HepG2 (cell line): ENCODE measurements around the gene HMBS. TPM values are rescaled to one million over a fixed set of nuclear protein-coding genes. Genes with fewer than 3 reads are reported as not detected.
A peak's percentile ranks its signal among the peaks of the same experiment; 100 is the strongest.

Source experiments
- ARID2 ChIP-seq: sonication (generic); formaldehyde crosslinking; IDR thresholded peaks from 2 replicates; pipeline ENCODE4 v1.8.1; 2022; ENCODE audit warnings: mild to moderate bottlenecking, missing genetic modification reagents, borderline replicate concordance
- ASH2L ChIP-seq: fragments of 300-600, 200-600 bp; sonication (generic); IDR thresholded peaks from 2 replicates; pipeline ENCODE4 v1.7.0; 2017; ENCODE audit warnings: low read depth, mild to moderate bottlenecking, moderate library complexity, mixed read lengths, low read length; ENCODE audit not compliant: insufficient read length
- CEBPB ChIP-seq: IDR thresholded peaks from 2 replicates; pipeline ENCODE4 v1.6.1; 2011; ENCODE audit warnings: low read depth, low read length, improper control_type of control experiment, borderline replicate concordance
- CEBPG ChIP-seq: IDR thresholded peaks from 2 replicates; pipeline ENCODE4 v1.6.1; 2016
- ELF1 ChIP-seq: sonication (generic); formaldehyde crosslinking; IDR thresholded peaks from 2 replicates; pipeline ENCODE4 v1.4.0; 2020; ENCODE audit warnings: missing genetic modification reagents
- EP300 ChIP-seq, 3 experiments: sonication (generic) in 1 of 3; formaldehyde crosslinking in 1 of 3; IDR thresholded peaks; 2 replicates each; pipeline versions ENCODE4 v1.5.1 to v1.6.1; 2011 to 2020; ENCODE audit warnings: low read depth in 2 of 3, low read length in 2 of 3, borderline replicate concordance in 1 of 3, improper control_type of control experiment in 1 of 3, mild to moderate bottlenecking in 1 of 3, missing genetic modification reagents in 1 of 3, moderate library complexity in 1 of 3
- ETV5 ChIP-seq: IDR thresholded peaks from 2 replicates; pipeline ENCODE4 v1.6.1; 2018; ENCODE audit warnings: missing biosample characterization, missing genetic modification reagents, inconsistent platforms, borderline replicate concordance
- KDM6A ChIP-seq: IDR thresholded peaks from 2 replicates; pipeline ENCODE4 v1.6.1; 2016; ENCODE audit warnings: low read depth
- MEIS2 ChIP-seq: sonication (generic); formaldehyde crosslinking; IDR thresholded peaks from 2 replicates; pipeline ENCODE4 v1.9.0; 2021; ENCODE audit warnings: mild to moderate bottlenecking, missing genetic modification reagents
- MTF2 ChIP-seq: sonication (generic); formaldehyde crosslinking; IDR thresholded peaks from 2 replicates; pipeline ENCODE4 v1.5.0; 2020; ENCODE audit warnings: missing genetic modification reagents, borderline replicate concordance
- NFE2L2 ChIP-seq: fragments of 150-350 bp; IDR thresholded peaks from 2 replicates; pipeline ENCODE4 v1.6.1; 2014; ENCODE audit warnings: low read length
- NFKBIZ ChIP-seq: IDR thresholded peaks from 2 replicates; pipeline ENCODE4 v1.6.1; 2018; ENCODE audit warnings: missing genetic modification reagents, missing compliant biosample characterization
- NR2C2 ChIP-seq: sonication (generic); formaldehyde crosslinking; IDR thresholded peaks from 2 replicates; pipeline ENCODE4 v1.4.0; 2020; ENCODE audit warnings: missing genetic modification reagents, mild to moderate bottlenecking, moderate library complexity, borderline replicate concordance
- RAD21 ChIP-seq: fragments of 450-650 bp; formaldehyde crosslinking; IDR thresholded peaks from 2 replicates; pipeline ENCODE4 v1.5.0; 2020; ENCODE audit warnings: mild to moderate bottlenecking
- RFX3 ChIP-seq: IDR thresholded peaks from 2 replicates; pipeline ENCODE4 v1.6.1; 2016; ENCODE audit warnings: missing biosample characterization, missing genetic modification reagents
- RFX5 ChIP-seq: IDR thresholded peaks from 2 replicates; pipeline ENCODE4 v1.6.1; 2011; ENCODE audit warnings: low read depth, low read length, improper control_type of control experiment
- SUZ12 ChIP-seq: fragments of 150-350 bp; IDR thresholded peaks from 2 replicates; pipeline ENCODE4 v1.6.1; 2014; ENCODE audit warnings: low read depth, low read length
- THAP11 ChIP-seq: IDR thresholded peaks from 2 replicates; pipeline ENCODE4 v1.6.1; 2016; ENCODE audit warnings: missing biosample characterization, missing genetic modification reagents
- ZBTB14 ChIP-seq: sonication (generic); formaldehyde crosslinking; IDR thresholded peaks from 2 replicates; pipeline ENCODE4 v1.4.0; 2020; ENCODE audit warnings: missing genetic modification reagents
- ZBTB7B ChIP-seq: sonication (generic); formaldehyde crosslinking; IDR thresholded peaks from 2 replicates; pipeline ENCODE4 v1.4.0; 2020; ENCODE audit warnings: missing genetic modification reagents
- ZNF232 ChIP-seq: sonication (generic); formaldehyde crosslinking; IDR thresholded peaks from 2 replicates; pipeline ENCODE4 v1.4.0; 2020; ENCODE audit warnings: missing genetic modification reagents, borderline replicate concordance
- ZNF33A ChIP-seq: sonication (generic); formaldehyde crosslinking; IDR thresholded peaks from 2 replicates; pipeline ENCODE4 v1.5.1; 2020; ENCODE audit warnings: missing genetic modification reagents, mild to moderate bottlenecking, moderate library complexity, borderline replicate concordance
- ZNF615 ChIP-seq: sonication (generic); formaldehyde crosslinking; IDR thresholded peaks from 2 replicates; pipeline ENCODE4 v1.5.0; 2020; ENCODE audit warnings: mild to moderate bottlenecking, missing genetic modification reagents, borderline replicate concordance
- ZNF678 ChIP-seq: sonication (generic); formaldehyde crosslinking; IDR thresholded peaks from 2 replicates; pipeline ENCODE4 v1.4.0; 2020; ENCODE audit warnings: mild to moderate bottlenecking, missing genetic modification reagents
- ZNF782 ChIP-seq: sonication (generic); formaldehyde crosslinking; IDR thresholded peaks from 2 replicates; pipeline ENCODE4 v1.4.0; 2020; ENCODE audit warnings: missing genetic modification reagents, mild to moderate bottlenecking, borderline replicate concordance
- polyA plus RNA-seq, 8 experiments: library from polyadenylated mRNA; depleted of rRNA in 3 of 8; stranded (reverse) in 7 of 8; unstranded in 1 of 8; fragments of >200 nt; fragmentation: Illumina TruSeq in 4 of 8; extraction: Trizol in 4 of 8; gene quantifications; 2 replicates each; pipeline versions ENCODE4 v1.2.1 to v1.2.3, GENCODE V29; 2011 to 2016; ENCODE audit warnings: low read depth in 4 of 8, missing spikeins in 1 of 8, mixed read lengths in 1 of 8; ENCODE audit not compliant: insufficient read depth in 1 of 8
- total RNA-seq, 5 experiments: library from RNA; depleted of rRNA; stranded (reverse); fragments of >200 nt; fragmentation: Illumina TruSeq; extraction: Trizol; gene quantifications; 2 replicates each; pipeline ENCODE4 v1.2.3, GENCODE V29; 2016; ENCODE audit warnings: low read depth in 1 of 5
- TF ChIP-seq, protein P1 (sequence below): sonication (generic); formaldehyde crosslinking; conservative IDR thresholded peaks from 2 replicates; pipeline ENCODE4 v1.8.0; 2022; ENCODE audit warnings: missing genetic modification reagents
- TF ChIP-seq, protein P2 (sequence below): sonication (generic); formaldehyde crosslinking; conservative IDR thresholded peaks from 2 replicates; pipeline ENCODE4 v1.4.0; 2020; ENCODE audit warnings: missing genetic modification reagents

Gene HMBS
- total and polyA plus RNA-seq, 2 of the 13 experiments (the other 11 are each of a cell fraction or from before 2014, with no cell fraction given), result 9.4 to 46.9 TPM

DNA sequence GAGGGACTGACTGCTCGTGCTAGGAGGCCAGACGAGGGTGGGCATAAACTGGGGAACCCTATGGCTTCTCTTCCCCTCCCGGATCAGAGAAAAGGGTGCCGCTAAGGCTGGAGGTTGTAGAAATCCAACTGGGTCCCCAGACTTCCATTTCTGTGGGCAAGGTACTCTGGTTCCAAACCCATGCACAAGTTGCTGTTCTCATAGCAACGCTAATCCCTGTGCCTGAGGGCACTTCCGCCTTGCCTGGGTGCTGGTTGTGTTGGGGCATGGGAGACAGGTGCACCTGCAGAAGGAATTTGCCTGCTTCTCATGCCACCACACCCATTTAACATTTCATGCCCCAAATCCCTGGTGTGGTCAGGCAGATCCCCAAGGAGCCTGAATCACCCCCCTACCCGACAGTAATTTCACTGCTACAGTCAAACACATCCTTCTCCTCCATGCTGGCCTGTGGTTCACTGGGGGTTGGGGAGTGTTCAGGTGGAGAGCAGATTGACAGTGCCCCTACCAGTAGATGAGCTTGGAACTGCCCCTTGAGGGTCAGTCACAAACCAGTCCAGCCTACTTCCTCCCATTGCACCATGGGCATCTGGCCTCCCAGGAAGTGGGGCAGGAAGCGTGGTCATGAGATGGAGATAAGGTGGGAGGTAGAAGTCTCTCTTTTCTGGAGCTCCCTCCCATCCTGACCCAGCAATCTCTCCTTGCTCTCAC lies 23.6 kb downstream of the HMBS start (continued):
- TF ChIP-seq ZNF232 (no peak), SUZ12 (no peak), ZNF678 (CRISPR knock-in tag) (no peak), ZBTB7B (CRISPR knock-in tag) (peak; percentile 33; the same call in 1 of the 2 replicates), RAD21 (CRISPR knock-in tag) (no peak), RFX3 (CRISPR knock-in tag) (peak; percentile 71), ELF1 (CRISPR knock-in tag) (peak; percentile 86), MTF2 (no peak), RFX5 (no peak), ZNF33A (CRISPR knock-in tag) (no peak), NFKBIZ (CRISPR knock-in tag) (0 out of 2 replicates have a peak, but pooled peaks have one; percentile 9), NFE2L2 (no peak), ZBTB14 (no peak), KDM6A (CRISPR knock-in tag) (peak; percentile 2; the same call in 1 of the 2 replicates), NR2C2 (CRISPR knock-in tag) (peak; percentile 60; the same call in 1 of the 2 replicates), ZNF782 (CRISPR knock-in tag) (no peak), ASH2L (no peak), ZNF615 (CRISPR knock-in tag) (no peak), MEIS2 (no peak), CEBPB (0 out of 2 replicates have a peak, but pooled peaks have one; percentile 36), EP300 (IDR thresholded peaks at IDR 0.05; ENCODE audit: low read depth in 2 of 2, low read length in 2 of 2) (no peak), EP300 (CRISPR knock-in tag; IDR thresholded peaks at IDR 0.05; ENCODE audit: borderline replicate concordance) (no peak), ARID2 (CRISPR knock-in tag) (no peak), ETV5 (CRISPR knock-in tag) (0 out of 2 replicates have a peak, but pooled peaks have one; percentile 40), CEBPG (CRISPR knock-in tag) (peak; percentile 63), THAP11 (CRISPR knock-in tag) (peak; percentile 52; the same call in 1 of the 2 replicates)
- TF ChIP-seq, protein P1, sequence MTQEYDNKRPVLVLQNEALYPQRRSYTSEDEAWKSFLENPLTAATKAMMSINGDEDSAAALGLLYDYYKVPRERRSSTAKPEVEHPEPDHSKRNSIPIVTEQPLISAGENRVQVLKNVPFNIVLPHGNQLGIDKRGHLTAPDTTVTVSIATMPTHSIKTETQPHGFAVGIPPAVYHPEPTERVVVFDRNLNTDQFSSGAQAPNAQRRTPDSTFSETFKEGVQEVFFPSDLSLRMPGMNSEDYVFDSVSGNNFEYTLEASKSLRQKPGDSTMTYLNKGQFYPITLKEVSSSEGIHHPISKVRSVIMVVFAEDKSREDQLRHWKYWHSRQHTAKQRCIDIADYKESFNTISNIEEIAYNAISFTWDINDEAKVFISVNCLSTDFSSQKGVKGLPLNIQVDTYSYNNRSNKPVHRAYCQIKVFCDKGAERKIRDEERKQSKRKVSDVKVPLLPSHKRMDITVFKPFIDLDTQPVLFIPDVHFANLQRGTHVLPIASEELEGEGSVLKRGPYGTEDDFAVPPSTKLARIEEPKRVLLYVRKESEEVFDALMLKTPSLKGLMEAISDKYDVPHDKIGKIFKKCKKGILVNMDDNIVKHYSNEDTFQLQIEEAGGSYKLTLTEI (CRISPR knock-in tag), result no peak
- TF ChIP-seq, protein P2, sequence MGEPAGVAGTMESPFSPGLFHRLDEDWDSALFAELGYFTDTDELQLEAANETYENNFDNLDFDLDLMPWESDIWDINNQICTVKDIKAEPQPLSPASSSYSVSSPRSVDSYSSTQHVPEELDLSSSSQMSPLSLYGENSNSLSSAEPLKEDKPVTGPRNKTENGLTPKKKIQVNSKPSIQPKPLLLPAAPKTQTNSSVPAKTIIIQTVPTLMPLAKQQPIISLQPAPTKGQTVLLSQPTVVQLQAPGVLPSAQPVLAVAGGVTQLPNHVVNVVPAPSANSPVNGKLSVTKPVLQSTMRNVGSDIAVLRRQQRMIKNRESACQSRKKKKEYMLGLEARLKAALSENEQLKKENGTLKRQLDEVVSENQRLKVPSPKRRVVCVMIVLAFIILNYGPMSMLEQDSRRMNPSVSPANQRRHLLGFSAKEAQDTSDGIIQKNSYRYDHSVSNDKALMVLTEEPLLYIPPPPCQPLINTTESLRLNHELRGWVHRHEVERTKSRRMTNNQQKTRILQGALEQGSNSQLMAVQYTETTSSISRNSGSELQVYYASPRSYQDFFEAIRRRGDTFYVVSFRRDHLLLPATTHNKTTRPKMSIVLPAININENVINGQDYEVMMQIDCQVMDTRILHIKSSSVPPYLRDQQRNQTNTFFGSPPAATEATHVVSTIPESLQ (CRISPR knock-in tag), result no peak
